SK-N-SH treated with all-trans-retinoic acid at 6 μM for 48 hours (cell line): ENCODE data around the gene CRMP1.

Experiments used
- CREB5 ChIP-seq: fragments of 250-450 bp; sonication (Bioruptor Pico); IDR thresholded peaks from 2 replicates; pipeline ENCODE4 v1.5.1; 2020; ENCODE audit warnings: low read depth, mild to moderate bottlenecking, moderate library complexity
- CSRNP3 ChIP-seq: fragments of 250-450 bp; sonication (Bioruptor Pico); IDR thresholded peaks from 2 replicates; pipeline ENCODE4 v1.5.1; 2021; ENCODE audit warnings: mild to moderate bottlenecking, moderate library complexity
- PATZ1 ChIP-seq: fragments of 250-450 bp; sonication (Bioruptor Pico); IDR thresholded peaks from 2 replicates; pipeline ENCODE4 v1.8.0; 2020; ENCODE audit warnings: mild to moderate bottlenecking, moderate library complexity, borderline replicate concordance
- TOX ChIP-seq: fragments of 250-450 bp; sonication (Bioruptor Pico); IDR thresholded peaks from 2 replicates; pipeline ENCODE4 v1.8.0; 2021; ENCODE audit warnings: mild to moderate bottlenecking, moderate library complexity, borderline replicate concordance
- ZC3H10 ChIP-seq: fragments of 250-450 bp; sonication (Bioruptor Pico); IDR thresholded peaks from 2 replicates; pipeline ENCODE4 v1.5.1; 2021; ENCODE audit warnings: mild to moderate bottlenecking, moderate library complexity
- TF ChIP-seq, protein P1 (sequence below): fragments of 250-450 bp; sonication (Bioruptor Pico); IDR thresholded peaks from 2 replicates; pipeline ENCODE4 v1.5.0; 2020; ENCODE audit warnings: mild to moderate bottlenecking, moderate library complexity

- TF ChIP-seq PATZ1 (CRISPR knock-in tag), result no peak
- no peak for TF ChIP-seq ZC3H10
- TF ChIP-seq, protein P1, sequence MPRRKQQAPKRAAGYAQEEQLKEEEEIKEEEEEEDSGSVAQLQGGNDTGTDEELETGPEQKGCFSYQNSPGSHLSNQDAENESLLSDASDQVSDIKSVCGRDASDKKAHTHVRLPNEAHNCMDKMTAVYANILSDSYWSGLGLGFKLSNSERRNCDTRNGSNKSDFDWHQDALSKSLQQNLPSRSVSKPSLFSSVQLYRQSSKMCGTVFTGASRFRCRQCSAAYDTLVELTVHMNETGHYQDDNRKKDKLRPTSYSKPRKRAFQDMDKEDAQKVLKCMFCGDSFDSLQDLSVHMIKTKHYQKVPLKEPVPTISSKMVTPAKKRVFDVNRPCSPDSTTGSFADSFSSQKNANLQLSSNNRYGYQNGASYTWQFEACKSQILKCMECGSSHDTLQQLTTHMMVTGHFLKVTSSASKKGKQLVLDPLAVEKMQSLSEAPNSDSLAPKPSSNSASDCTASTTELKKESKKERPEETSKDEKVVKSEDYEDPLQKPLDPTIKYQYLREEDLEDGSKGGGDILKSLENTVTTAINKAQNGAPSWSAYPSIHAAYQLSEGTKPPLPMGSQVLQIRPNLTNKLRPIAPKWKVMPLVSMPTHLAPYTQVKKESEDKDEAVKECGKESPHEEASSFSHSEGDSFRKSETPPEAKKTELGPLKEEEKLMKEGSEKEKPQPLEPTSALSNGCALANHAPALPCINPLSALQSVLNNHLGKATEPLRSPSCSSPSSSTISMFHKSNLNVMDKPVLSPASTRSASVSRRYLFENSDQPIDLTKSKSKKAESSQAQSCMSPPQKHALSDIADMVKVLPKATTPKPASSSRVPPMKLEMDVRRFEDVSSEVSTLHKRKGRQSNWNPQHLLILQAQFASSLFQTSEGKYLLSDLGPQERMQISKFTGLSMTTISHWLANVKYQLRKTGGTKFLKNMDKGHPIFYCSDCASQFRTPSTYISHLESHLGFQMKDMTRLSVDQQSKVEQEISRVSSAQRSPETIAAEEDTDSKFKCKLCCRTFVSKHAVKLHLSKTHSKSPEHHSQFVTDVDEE (CRISPR knock-in tag), result no peak
- TF ChIP-seq CREB5 (CRISPR knock-in tag), result no peak
- TF ChIP-seq CSRNP3 (CRISPR knock-in tag), result no peak
- no peak for TF ChIP-seq TOX
These were observed 101.2 kb downstream of the CRMP1 start for GRCh38 chr4:5791654-5792053.
